Fibroblast of the aortic adventitia (primary cell): ENCODE data around the gene PDK3. TPM values are rescaled to one million over a fixed set of nuclear protein-coding genes. Genes with fewer than 3 reads are reported as not detected.

Experiments used
- DNase-seq: peaks from one replicate; pipeline ENCODE4 v3.0.0-alpha.2; 2010; ENCODE audit warnings: low read depth
- H3K4me3 ChIP-seq: 2 replicates; pipeline ENCODE4 v1.5.1; 2011; ENCODE audit warnings: low read depth, mild to moderate bottlenecking, control low read depth, low read length, moderate library complexity
- CTCF ChIP-seq: IDR thresholded peaks from 2 replicates; pipeline ENCODE4 v1.5.1; 2011; ENCODE audit warnings: mild to moderate bottlenecking, low read length, control low read depth, inconsistent platforms; ENCODE audit not compliant: insufficient read depth
- total RNA-seq: library from RNA; depleted of rRNA; stranded (reverse); fragments of >200 nt; gene quantifications from 2 replicates; pipeline ENCODE4 v1.2.3, GENCODE V29; 2012; ENCODE audit warnings: low replicate concordance

Gene PDK3
- total RNA-seq, 1 donor, result 6.7 TPM

GRCh38 chrX:24426921-24427746, 38.0 kb upstream of the PDK3 start:
- peak; percentile 41 for DNase-seq
- no peak for TF ChIP-seq CTCF
- H3K4me3 ChIP-seq, result no peak overlapping the region

- no peak for TF ChIP-seq CTCF
- DNase-seq, result no peak
- no peak overlapping the region for H3K4me3 ChIP-seq
Observed at GRCh38 chrX:24427747-24428019, 37.4 kb upstream of the PDK3 start.

GRCh38 chrX:24428516-24428915, 36.6 kb upstream of the PDK3 start:
- H3K4me3 ChIP-seq, result no peak overlapping the region
- DNase-seq, result no peak
- no peak for TF ChIP-seq CTCF

GRCh38 chrX:24435060-24435459, 30.0 kb upstream of the PDK3 start:
- no peak for TF ChIP-seq CTCF
- no peak overlapping the region for H3K4me3 ChIP-seq
- DNase-seq, result no peak

GRCh38 chrX:24443918-24444317, 21.2 kb upstream of the PDK3 start:
- H3K4me3 ChIP-seq, result no peak overlapping the region
- TF ChIP-seq CTCF, result no peak
- no peak for DNase-seq

- no peak for TF ChIP-seq CTCF
- no peak overlapping the region for H3K4me3 ChIP-seq
- DNase-seq, result no peak
Observed at GRCh38 chrX:24444645-24445044, 20.4 kb upstream of the PDK3 start.

GRCh38 chrX:24448762-24449250, 16.3 kb upstream of the PDK3 start:
- H3K4me3 ChIP-seq, result no peak overlapping the region
- TF ChIP-seq CTCF, result no peak
- DNase-seq, result no peak
